Putamen (tissue), 1 donor: ENCODE results near the gene PKN1.

Source experiments
- DNase-seq: peaks from one replicate; pipeline ENCODE4 v3.0.0-alpha.2; 2016; ENCODE audit warnings: low spot score

The PKN1 gene

GRCh38 chr19:14515501-14516047, 82.5 kb downstream of the PKN1 start:
- DNase-seq: no peak

- DNase-seq: no peak
These were observed 83.0 kb downstream of the PKN1 start for GRCh38 chr19:14516048-14516534.

- DNase-seq: no peak
These were observed 83.8 kb downstream of the PKN1 start for GRCh38 chr19:14516746-14517438.

- DNase-seq: no peak
These were observed 84.3 kb downstream of the PKN1 start for GRCh38 chr19:14517446-14517839.

- DNase-seq: peak; percentile 84
These were observed 84.9 kb downstream of the PKN1 start, which contains the start of gene DNAJB1 for GRCh38 chr19:14517840-14518505. TSS of gene DNAJB1 (minus strand) at chr19:14518397. CDS start at chr19:14518349, 48 bp downstream.

- no peak for DNase-seq
These were observed 86.2 kb downstream of the PKN1 start for GRCh38 chr19:14519245-14519859.

GRCh38 chr19:14519860-14520407, 86.8 kb downstream of the PKN1 start:
- DNase-seq: no peak

- no peak for DNase-seq
These were observed 87.4 kb downstream of the PKN1 start for GRCh38 chr19:14520543-14520942.
